ENCODE data around the gene BAIAP2.

Gene BAIAP2

DNA sequence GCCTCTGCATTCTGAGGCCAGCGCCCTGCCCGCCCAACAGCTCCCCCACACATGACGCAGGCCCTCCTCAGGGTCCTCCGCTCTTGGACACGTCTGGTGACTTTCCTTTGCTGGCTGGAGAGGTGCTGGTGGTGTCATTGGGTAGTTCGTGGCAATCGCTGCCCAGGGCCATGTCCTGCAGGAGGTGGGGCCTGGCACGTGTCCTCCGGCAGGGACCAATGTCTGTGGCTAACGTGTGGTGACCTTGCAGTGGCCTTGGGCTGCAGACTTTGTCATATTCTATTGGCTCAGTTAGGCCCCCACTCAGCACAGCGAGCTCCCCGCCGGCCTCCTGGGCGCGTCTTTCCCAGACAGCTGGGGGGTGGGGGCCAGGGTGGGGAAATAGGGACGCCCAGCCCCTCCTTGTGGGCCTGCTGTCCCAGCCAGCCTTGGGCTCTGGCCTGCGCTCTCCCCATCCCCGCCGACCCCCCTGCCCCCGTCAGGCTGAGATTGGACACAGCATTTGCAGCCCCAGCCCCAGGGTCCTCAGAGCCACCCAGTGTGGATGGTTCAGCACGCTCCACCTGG, 78.3 kb downstream of the BAIAP2 start:
- no peak for TF ChIP-seq YY1 (IDR thresholded peaks at IDR 0.05; ENCODE audit: insufficient read depth, insufficient read length)
- no peak for TF ChIP-seq SUZ12 (IDR thresholded peaks at IDR 0.05; ENCODE audit: extremely low read depth, insufficient read depth, insufficient read length)
- no peak for TF ChIP-seq ZNF274 (IDR thresholded peaks at IDR 0.05; ENCODE audit: low read depth, low read length)
- no peak overlapping the region for H3K4me3 ChIP-seq (ENCODE audit: insufficient read length, low read depth)

GRCh38 chr17:81114351-81115093, 79.6 kb downstream of the BAIAP2 start:
- no peak for DNase-seq (ENCODE audit: low read depth, low spot score)
- Histone ChIP-seq H3K4me1 (ENCODE audit: insufficient read depth, insufficient read length) (peaks cover 35% of the 10 kb centered on the region), H3K9me3 (ENCODE audit: insufficient read depth, low read length) (no peaks in the 10 kb centered on the region), H3K4me3 (ENCODE audit: insufficient read length, low read depth) (no peak overlapping the region), H3K9ac (ENCODE audit: insufficient read length, low read depth) (no peak overlapping the region), H3K36me3 (ENCODE audit: insufficient read depth, insufficient read length, low read length) (peaks cover 42% of the 10 kb centered on the region), H3K27me3 (ENCODE audit: insufficient read depth, insufficient read length) (no peaks in the 10 kb centered on the region)
- TF ChIP-seq YY1 (IDR thresholded peaks at IDR 0.05; ENCODE audit: insufficient read depth, insufficient read length) (no peak), ZNF274 (IDR thresholded peaks at IDR 0.05; ENCODE audit: low read depth, low read length) (no peak), SUZ12 (IDR thresholded peaks at IDR 0.05; ENCODE audit: extremely low read depth, insufficient read depth, insufficient read length) (no peak)

More for the DNA sequence above, 78.3 kb downstream of the BAIAP2 start:
- Histone ChIP-seq H3K4me1 (ENCODE audit: insufficient read depth, insufficient read length) (peaks cover 29% of the 10 kb centered on the region), H3K9ac (ENCODE audit: insufficient read length, low read depth) (no peak overlapping the region), H3K9me3 (ENCODE audit: insufficient read depth, low read length) (no peaks in the 10 kb centered on the region), H3K36me3 (ENCODE audit: insufficient read depth, insufficient read length, low read length) (peaks cover 54% of the 10 kb centered on the region), H3K27me3 (ENCODE audit: insufficient read depth, insufficient read length) (no peaks in the 10 kb centered on the region)
- no peak for DNase-seq (ENCODE audit: low read depth, low spot score)

DNA sequence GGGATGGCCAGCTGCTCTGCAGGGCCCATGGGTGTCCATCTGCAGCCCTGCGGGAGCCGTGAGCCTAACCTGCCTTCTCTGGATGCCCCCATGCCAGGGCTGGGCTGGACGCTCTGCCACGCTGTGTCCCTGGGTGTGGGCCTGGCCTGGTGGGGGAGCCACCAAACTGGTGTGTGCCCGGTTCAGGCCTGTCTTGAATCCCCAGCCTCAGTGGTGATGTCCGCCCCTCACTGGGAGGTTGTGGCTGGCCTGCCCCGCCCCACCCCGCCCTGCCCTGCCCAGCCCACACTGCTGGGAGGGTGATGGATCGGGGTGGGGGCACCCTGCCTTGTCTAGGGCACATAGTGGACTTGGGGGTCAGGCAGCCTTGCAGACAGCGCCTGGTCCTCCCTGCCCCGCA, 80.3 kb downstream of the BAIAP2 start:
- Histone ChIP-seq H3K27me3 (ENCODE audit: insufficient read depth, insufficient read length) (no peaks in the 10 kb centered on the region), H3K4me1 (ENCODE audit: insufficient read depth, insufficient read length) (peaks cover 33% of the 10 kb centered on the region), H3K4me3 (ENCODE audit: insufficient read length, low read depth) (no peak overlapping the region), H3K9me3 (ENCODE audit: insufficient read depth, low read length) (no peaks in the 10 kb centered on the region), H3K9ac (ENCODE audit: insufficient read length, low read depth) (no peak overlapping the region), H3K36me3 (ENCODE audit: insufficient read depth, insufficient read length, low read length) (peaks cover 36% of the 10 kb centered on the region)
- no peak for DNase-seq (ENCODE audit: low read depth, low spot score)
- TF ChIP-seq ZNF274 (IDR thresholded peaks at IDR 0.05; ENCODE audit: low read depth, low read length) (no peak), YY1 (IDR thresholded peaks at IDR 0.05; ENCODE audit: insufficient read depth, insufficient read length) (no peak), SUZ12 (IDR thresholded peaks at IDR 0.05; ENCODE audit: extremely low read depth, insufficient read depth, insufficient read length) (no peak)

- Histone ChIP-seq H3K36me3 (ENCODE audit: insufficient read depth, insufficient read length, low read length) (peaks cover 32% of the 10 kb centered on the region), H3K4me1 (ENCODE audit: insufficient read depth, insufficient read length) (peaks cover 30% of the 10 kb centered on the region), H3K4me3 (ENCODE audit: insufficient read length, low read depth) (no peak overlapping the region), H3K27me3 (ENCODE audit: insufficient read depth, insufficient read length) (no peaks in the 10 kb centered on the region), H3K9ac (ENCODE audit: insufficient read length, low read depth) (no peak overlapping the region), H3K9me3 (ENCODE audit: insufficient read depth, low read length) (no peaks in the 10 kb centered on the region)
- TF ChIP-seq YY1 (IDR thresholded peaks at IDR 0.05; ENCODE audit: insufficient read depth, insufficient read length) (no peak), SUZ12 (IDR thresholded peaks at IDR 0.05; ENCODE audit: extremely low read depth, insufficient read depth, insufficient read length) (no peak), ZNF274 (IDR thresholded peaks at IDR 0.05; ENCODE audit: low read depth, low read length) (no peak)
- DNase-seq (ENCODE audit: low read depth, low spot score) = no peak
These were observed 81.0 kb downstream of the BAIAP2 start for GRCh38 chr17:81115749-81116464.

GRCh38 chr17:81116704-81117103, 81.8 kb downstream of the BAIAP2 start:
- Histone ChIP-seq H3K4me1 (ENCODE audit: insufficient read depth, insufficient read length) (peaks cover 35% of the 10 kb centered on the region), H3K9me3 (ENCODE audit: insufficient read depth, low read length) (no peaks in the 10 kb centered on the region), H3K9ac (ENCODE audit: insufficient read length, low read depth) (no peak overlapping the region), H3K27me3 (ENCODE audit: insufficient read depth, insufficient read length) (no peaks in the 10 kb centered on the region), H3K36me3 (ENCODE audit: insufficient read depth, insufficient read length, low read length) (peaks cover 24% of the 10 kb centered on the region), H3K4me3 (ENCODE audit: insufficient read length, low read depth) (no peak overlapping the region)
- DNase-seq (ENCODE audit: low read depth, low spot score) = no peak
- no peak for TF ChIP-seq YY1 (IDR thresholded peaks at IDR 0.05; ENCODE audit: insufficient read depth, insufficient read length)
- TF ChIP-seq SUZ12 (IDR thresholded peaks at IDR 0.05; ENCODE audit: extremely low read depth, insufficient read depth, insufficient read length) = no peak
- TF ChIP-seq ZNF274 (IDR thresholded peaks at IDR 0.05; ENCODE audit: low read depth, low read length) = no peak

DNA sequence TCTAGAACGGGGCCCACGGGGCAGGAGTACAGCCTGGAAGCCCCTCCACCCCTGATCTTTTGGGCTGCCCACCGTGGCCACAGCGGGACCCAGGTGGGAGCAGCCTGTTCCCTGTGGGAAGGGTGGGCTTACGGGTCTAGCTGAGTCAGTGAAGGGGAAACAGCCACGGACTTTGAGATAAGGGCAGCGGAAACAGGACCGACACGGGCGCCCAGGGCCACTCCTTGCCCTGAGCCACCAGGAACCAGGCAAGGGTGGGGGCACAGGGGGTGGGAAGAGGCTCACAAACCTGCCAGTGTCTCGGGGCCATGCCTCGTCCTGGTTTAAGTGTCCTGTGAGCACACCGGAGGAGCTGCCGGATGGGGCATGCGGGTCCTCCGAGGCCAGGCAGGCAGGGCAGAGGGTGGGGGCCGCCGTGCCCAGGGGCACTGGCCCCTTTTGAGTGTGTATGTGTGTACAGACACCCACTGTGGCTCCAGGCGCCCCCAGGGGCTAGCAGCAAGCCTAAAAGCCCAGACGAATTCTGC, 82.8 kb downstream of the BAIAP2 start:
- H3K4me1 ChIP-seq (ENCODE audit: insufficient read depth, insufficient read length) = peaks cover 35% of the 10 kb centered on the region
- H3K36me3 ChIP-seq (ENCODE audit: insufficient read depth, insufficient read length, low read length) = peaks cover 15% of the 10 kb centered on the region
- no peak for DNase-seq (ENCODE audit: low read depth, low spot score)
- TF ChIP-seq SUZ12 (IDR thresholded peaks at IDR 0.05; ENCODE audit: extremely low read depth, insufficient read depth, insufficient read length) (no peak), ZNF274 (IDR thresholded peaks at IDR 0.05; ENCODE audit: low read depth, low read length) (no peak), YY1 (IDR thresholded peaks at IDR 0.05; ENCODE audit: insufficient read depth, insufficient read length) (no peak)
- no peak overlapping the region for H3K4me3 ChIP-seq (ENCODE audit: insufficient read length, low read depth)
- H3K27me3 ChIP-seq (ENCODE audit: insufficient read depth, insufficient read length) = no peaks in the 10 kb centered on the region
- H3K9me3 ChIP-seq (ENCODE audit: insufficient read depth, low read length) = no peaks in the 10 kb centered on the region
- peak overlapping the region; percentile 61 for H3K9ac ChIP-seq (ENCODE audit: insufficient read length, low read depth)
